Stimulated activated CD4-positive, alpha-beta T cell treated with anti-CD3 and anti-CD28 coated beads, Interleukin-4, amount 100 ng/mL, for 4 hours (primary cell): Measurements from ENCODE around the gene RCVRN.

Experiments used
- DNase-seq, 2 experiments: peaks; one replicate each; pipeline ENCODE4 v3.0.0-alpha.2; 2020

The RCVRN gene

GRCh38 chr17:9905078-9905415 is at the start of gene RCVRN:
Gene RCVRN (minus strand): TSS chr17:9905271. CDS start chr17:9905180, 91 bp downstream.
- DNase-seq: no peak

GRCh38 chr17:9953492-9953891 is 48.4 kb upstream of the RCVRN start:
- DNase-seq: no peak

- DNase-seq: no peak
Observed at GRCh38 chr17:9951803-9952202, 46.7 kb upstream of the RCVRN start.

- DNase-seq: no peak
Observed at GRCh38 chr17:9948928-9949327, 43.9 kb upstream of the RCVRN start.

- DNase-seq: no peak
Observed at GRCh38 chr17:9944704-9945103, 39.6 kb upstream of the RCVRN start.

- no peak for DNase-seq
Observed at GRCh38 chr17:9943343-9943742, 38.3 kb upstream of the RCVRN start.

GRCh38 chr17:9942885-9943284 is 37.8 kb upstream of the RCVRN start:
- DNase-seq: no peak

GRCh38 chr17:9941305-9941704 is 36.2 kb upstream of the RCVRN start:
- DNase-seq: no peak

GRCh38 chr17:9940841-9941240 is 35.8 kb upstream of the RCVRN start:
- DNase-seq: no peak

GRCh38 chr17:9938764-9939163 is 33.7 kb upstream of the RCVRN start:
- no peak for DNase-seq

GRCh38 chr17:9937901-9938300 is 32.8 kb upstream of the RCVRN start:
- no peak for DNase-seq

GRCh38 chr17:9937241-9937761 is 32.2 kb upstream of the RCVRN start:
- DNase-seq: no peak

- DNase-seq: no peak
Observed at GRCh38 chr17:9936095-9936494, 31.0 kb upstream of the RCVRN start.

- DNase-seq: no peak
Observed at GRCh38 chr17:9935408-9935807, 30.3 kb upstream of the RCVRN start.

- no peak for DNase-seq
Observed at GRCh38 chr17:9934331-9934730, 29.3 kb upstream of the RCVRN start.

- no peak for DNase-seq
Observed at GRCh38 chr17:9932491-9932890, 27.4 kb upstream of the RCVRN start.

- no peak for DNase-seq
Observed at GRCh38 chr17:9931144-9931741, 26.2 kb upstream of the RCVRN start.

- DNase-seq: no peak
Observed at GRCh38 chr17:9929871-9930270, 24.8 kb upstream of the RCVRN start.

GRCh38 chr17:9928601-9929333 is 23.7 kb upstream of the RCVRN start:
- DNase-seq: no peak

- DNase-seq: no peak
Observed at GRCh38 chr17:9926150-9926804, 21.2 kb upstream of the RCVRN start.

GRCh38 chr17:9925457-9925856 is 20.4 kb upstream of the RCVRN start:
- DNase-seq: no peak

- DNase-seq: no peak
Observed at GRCh38 chr17:9924735-9925191, 19.7 kb upstream of the RCVRN start.

- no peak for DNase-seq
Observed at GRCh38 chr17:9922012-9922848, 17.2 kb upstream of the RCVRN start.
